Stimulated activated CD4-positive, alpha-beta T cell treated with anti-CD3 and anti-CD28 coated beads, Interleukin-1b, Interleukin-23, amount 100 ng/mL, for 48 hours (primary cell): ENCODE data around the gene REEP6.
A peak's percentile ranks its signal among the peaks of the same experiment; 100 is the strongest.
"Not testable (repeated sequence)": the region's sequence is repeated elsewhere in the genome, so short reads cannot be mapped to it uniquely, and the experiment has no call there.

ENCODE experiments used
- DNase-seq: peaks from one replicate; pipeline ENCODE4 v3.0.0-alpha.2; 2020

Gene REEP6

GRCh38 chr19:1492474-1493006 lies 1.6 kb downstream of the REEP6 start:
- no peak for DNase-seq

GRCh38 chr19:1494115-1494815 lies 3.3 kb downstream of the REEP6 start:
- no peak for DNase-seq

- DNase-seq, result no peak
Measured at GRCh38 chr19:1495051-1495798, 4.2 kb downstream of the REEP6 start.

- no peak for DNase-seq
Measured at GRCh38 chr19:1495799-1496713, 5.1 kb downstream of the REEP6 start.

- no peak for DNase-seq
Measured at GRCh38 chr19:1496714-1497577, 6.0 kb downstream of the REEP6 start.

- no peak for DNase-seq
Measured at GRCh38 chr19:1497578-1498235, 6.7 kb downstream of the REEP6 start.

GRCh38 chr19:1499231-1499630 lies 8.2 kb downstream of the REEP6 start:
- not testable (repeated sequence) for DNase-seq

GRCh38 chr19:1501200-1501595 lies 10.2 kb downstream of the REEP6 start:
- DNase-seq, result no peak

GRCh38 chr19:1502433-1503088 lies 11.6 kb downstream of the REEP6 start:
- no peak for DNase-seq

GRCh38 chr19:1503089-1503924 lies 12.3 kb downstream of the REEP6 start:
- peak; percentile 76 for DNase-seq

GRCh38 chr19:1503925-1504773 lies 13.2 kb downstream of the REEP6 start:
- DNase-seq, result no peak

GRCh38 chr19:1505012-1505411 lies 14.0 kb downstream of the REEP6 start:
- no peak for DNase-seq

GRCh38 chr19:1505991-1506881 lies 15.3 kb downstream of the REEP6 start:
- no peak for DNase-seq

GRCh38 chr19:1507192-1507660 lies 16.2 kb downstream of the REEP6 start:
- no peak for DNase-seq

GRCh38 chr19:1507763-1508506 lies 17.0 kb downstream of the REEP6 start:
- DNase-seq, result peak; percentile 94

- DNase-seq, result no peak
Measured at GRCh38 chr19:1508507-1508856, 17.5 kb downstream of the REEP6 start.
